Activated T-helper 1 cell treated with anti-CD3 and anti-CD28 coated beads, Interleukin-12 subunit alpha, Interleukin-12 subunit beta, Interleukin-2, Interleukin-4 antibody, amounts not matched to agents 30 ng/mL and 10 ng/mL and 1 ng/mL, durations not matched to agents 14 hours and 24 hours and 36 hours (primary cell): ENCODE results near the gene ETS1. TPM values are rescaled to one million over a fixed set of nuclear protein-coding genes. Genes with fewer than 3 reads are reported as not detected.
A peak's percentile ranks its signal among the peaks of the same experiment; 100 is the strongest.

Source experiments
- DNase-seq: peaks from one replicate; pipeline ENCODE4 v3.0.0; 2021; ENCODE audit warnings: low spot score
- H3K27ac Mint-ChIP-seq: one replicate; pipeline ENCODE4 v1.8.0; 2021; ENCODE audit warnings: mild to moderate bottlenecking, mixed read lengths
- H3K27me3 Mint-ChIP-seq: one replicate; pipeline ENCODE4 v1.8.0; 2022; ENCODE audit warnings: mild to moderate bottlenecking, moderate library complexity, mixed read lengths; ENCODE audit not compliant: insufficient read depth
- H3K36me3 Mint-ChIP-seq: one replicate; pipeline ENCODE4 v1.8.0; 2021; ENCODE audit warnings: low read depth, mixed read lengths
- H3K4me1 Mint-ChIP-seq: one replicate; pipeline ENCODE4 v1.8.0; 2021; ENCODE audit warnings: low read depth, mixed read lengths
- H3K4me3 Mint-ChIP-seq: one replicate; pipeline ENCODE4 v1.8.0; 2021; ENCODE audit warnings: mild to moderate bottlenecking, moderate library complexity, mixed read lengths
- H3K9me3 Mint-ChIP-seq: one replicate; pipeline ENCODE4 v1.8.0; 2021; ENCODE audit warnings: mixed read lengths
- intact Hi-C: fragments of 100-400 bp; cut with micrococcal nuclease; formaldehyde crosslinking; loops from one replicate; pipeline ENCODE4 v1.15.1; 2024
- total RNA-seq: library from RNA; stranded (reverse); gene quantifications from 2 replicates; pipeline ENCODE4 v1.2.3, GENCODE V29; 2022

Gene ETS1
- total RNA-seq, 1 donor from 2014 or later = 609 TPM

GRCh38 chr11:128625326-128625725 is 38.0 kb upstream of the ETS1 start:
- Mint-ChIP-seq H3K27ac (peak overlapping the region; percentile 97), H3K27me3 (no peaks in the 10 kb centered on the region), H3K4me1 (peaks cover 94% of the 10 kb centered on the region), H3K36me3 (peaks cover 3% of the 10 kb centered on the region), H3K4me3 (peak overlapping the region; percentile 75), H3K9me3 (no peaks in the 10 kb centered on the region)
- no peak for DNase-seq
- intact Hi-C loops = no loop called here

GRCh38 chr11:128624269-128625175 is 37.2 kb upstream of the ETS1 start:
- H3K4me1 Mint-ChIP-seq = peaks cover 94% of the 10 kb centered on the region
- H3K27ac Mint-ChIP-seq = peak overlapping the region; percentile 97
- peak overlapping the region; percentile 75 for H3K4me3 Mint-ChIP-seq
- intact Hi-C loops = loop anchor here (1.0 kb wide), 4 partner anchors 13 to 99 kb away; no protein-coding TSS in a partner anchor
- H3K9me3 Mint-ChIP-seq = no peaks in the 10 kb centered on the region
- no peaks in the 10 kb centered on the region for H3K27me3 Mint-ChIP-seq
- peak; percentile 54 for DNase-seq
- peaks cover 3% of the 10 kb centered on the region for H3K36me3 Mint-ChIP-seq

- Mint-ChIP-seq H3K27me3 (no peaks in the 10 kb centered on the region), H3K4me1 (peaks cover 93% of the 10 kb centered on the region), H3K9me3 (no peaks in the 10 kb centered on the region), H3K36me3 (peaks cover 3% of the 10 kb centered on the region), H3K4me3 (no peak overlapping the region), H3K27ac (no peak overlapping the region)
- intact Hi-C loops = no loop called here
- no peak for DNase-seq
Observed at GRCh38 chr11:128623091-128623490, 35.7 kb upstream of the ETS1 start.

- no peaks in the 10 kb centered on the region for H3K9me3 Mint-ChIP-seq
- no peak for DNase-seq
- peaks cover 3% of the 10 kb centered on the region for H3K36me3 Mint-ChIP-seq
- peaks cover 2% of the 10 kb centered on the region for H3K27me3 Mint-ChIP-seq
- intact Hi-C loops = no loop called here
- peak overlapping the region; percentile 37 for H3K27ac Mint-ChIP-seq
- no peak overlapping the region for H3K4me3 Mint-ChIP-seq
- H3K4me1 Mint-ChIP-seq = peaks cover 80% of the 10 kb centered on the region
Observed at GRCh38 chr11:128621601-128622501, 34.5 kb upstream of the ETS1 start.

GRCh38 chr11:128620309-128621100 is 33.1 kb upstream of the ETS1 start:
- intact Hi-C loops = no loop called here
- no peak for DNase-seq
- peaks cover 67% of the 10 kb centered on the region for H3K4me1 Mint-ChIP-seq

GRCh38 chr11:128619540-128620308 is 32.4 kb upstream of the ETS1 start:
- H3K27ac Mint-ChIP-seq = peak overlapping the region; percentile 30
- intact Hi-C loops = no loop called here
- DNase-seq = no peak
- H3K9me3 Mint-ChIP-seq = no peaks in the 10 kb centered on the region
- no peaks in the 10 kb centered on the region for H3K36me3 Mint-ChIP-seq
- H3K27me3 Mint-ChIP-seq = peaks cover 2% of the 10 kb centered on the region
- H3K4me3 Mint-ChIP-seq = no peak overlapping the region
- peaks cover 59% of the 10 kb centered on the region for H3K4me1 Mint-ChIP-seq

More at GRCh38 chr11:128620309-128621100, 33.1 kb upstream of the ETS1 start:
- Mint-ChIP-seq H3K36me3 (no peaks in the 10 kb centered on the region), H3K4me3 (no peak overlapping the region), H3K27ac (peak overlapping the region; percentile 4), H3K27me3 (peaks cover 2% of the 10 kb centered on the region), H3K9me3 (no peaks in the 10 kb centered on the region)

- intact Hi-C loops = no loop called here
- no peak for DNase-seq
- no peaks in the 10 kb centered on the region for H3K36me3 Mint-ChIP-seq
- H3K9me3 Mint-ChIP-seq = no peaks in the 10 kb centered on the region
- peak overlapping the region; percentile 30 for H3K27ac Mint-ChIP-seq
- no peak overlapping the region for H3K4me3 Mint-ChIP-seq
- peaks cover 2% of the 10 kb centered on the region for H3K27me3 Mint-ChIP-seq
- H3K4me1 Mint-ChIP-seq = peaks cover 52% of the 10 kb centered on the region
Observed at GRCh38 chr11:128619007-128619406, 31.6 kb upstream of the ETS1 start.

GRCh38 chr11:128618603-128619002 is 31.2 kb upstream of the ETS1 start:
- no peaks in the 10 kb centered on the region for H3K9me3 Mint-ChIP-seq
- intact Hi-C loops = no loop called here
- H3K4me1 Mint-ChIP-seq = peaks cover 48% of the 10 kb centered on the region
- DNase-seq = no peak
- peaks cover 2% of the 10 kb centered on the region for H3K27me3 Mint-ChIP-seq
- H3K4me3 Mint-ChIP-seq = no peak overlapping the region
- H3K36me3 Mint-ChIP-seq = no peaks in the 10 kb centered on the region
- H3K27ac Mint-ChIP-seq = no peak overlapping the region

- no peaks in the 10 kb centered on the region for H3K9me3 Mint-ChIP-seq
- H3K36me3 Mint-ChIP-seq = no peaks in the 10 kb centered on the region
- H3K4me3 Mint-ChIP-seq = no peak overlapping the region
- H3K27ac Mint-ChIP-seq = no peak overlapping the region
- intact Hi-C loops = no loop called here
- H3K4me1 Mint-ChIP-seq = peaks cover 35% of the 10 kb centered on the region
- peaks cover 2% of the 10 kb centered on the region for H3K27me3 Mint-ChIP-seq
- DNase-seq = no peak
Observed at GRCh38 chr11:128616161-128616560, 28.8 kb upstream of the ETS1 start.

- peaks cover 37% of the 10 kb centered on the region for H3K4me1 Mint-ChIP-seq
- intact Hi-C loops = no loop called here
- H3K27ac Mint-ChIP-seq = no peak overlapping the region
- no peaks in the 10 kb centered on the region for H3K9me3 Mint-ChIP-seq
- H3K4me3 Mint-ChIP-seq = no peak overlapping the region
- no peak for DNase-seq
- peaks cover 2% of the 10 kb centered on the region for H3K27me3 Mint-ChIP-seq
- H3K36me3 Mint-ChIP-seq = peaks cover under 1% of the 10 kb centered on the region
Observed at GRCh38 chr11:128615612-128616011, 28.3 kb upstream of the ETS1 start.

GRCh38 chr11:128615076-128615475 is 27.7 kb upstream of the ETS1 start:
- intact Hi-C loops = no loop called here
- H3K9me3 Mint-ChIP-seq = no peaks in the 10 kb centered on the region
- no peak overlapping the region for H3K27ac Mint-ChIP-seq
- H3K36me3 Mint-ChIP-seq = peaks cover 2% of the 10 kb centered on the region
- peaks cover 2% of the 10 kb centered on the region for H3K27me3 Mint-ChIP-seq
- H3K4me1 Mint-ChIP-seq = peaks cover 36% of the 10 kb centered on the region
- no peak for DNase-seq
- no peak overlapping the region for H3K4me3 Mint-ChIP-seq

- Mint-ChIP-seq H3K4me3 (no peak overlapping the region), H3K36me3 (peaks cover 2% of the 10 kb centered on the region), H3K4me1 (peaks cover 35% of the 10 kb centered on the region), H3K27me3 (peaks cover 2% of the 10 kb centered on the region), H3K9me3 (no peaks in the 10 kb centered on the region), H3K27ac (no peak overlapping the region)
- no peak for DNase-seq
- intact Hi-C loops = no loop called here
Observed at GRCh38 chr11:128614026-128614425, 26.7 kb upstream of the ETS1 start.
